Measurements from ENCODE around the gene IL1R2.
"Not testable (repeated sequence)": the region's sequence is repeated elsewhere in the genome, so short reads cannot be mapped to it uniquely, and the experiment has no call there.

- not testable (repeated sequence) for TF ChIP-seq CTCF, POLR2A (IDR thresholded peaks at IDR 0.05)
Observed at GRCh38 chr2:102002909-102003308, 11.1 kb downstream of the IL1R2 start.

All from Peyer's patch (tissue), 4 donors.